ENCODE data around the gene ARSI.

The ARSI gene

GRCh38 chr5:150347003-150347402, 44.3 kb upstream of the ARSI start:
- Histone ChIP-seq H3K4me2 (no peak overlapping the region), H3K4me1 (ENCODE audit: low read depth, poor library complexity, severe bottlenecking) (peaks cover 45% of the 10 kb centered on the region)

DNA sequence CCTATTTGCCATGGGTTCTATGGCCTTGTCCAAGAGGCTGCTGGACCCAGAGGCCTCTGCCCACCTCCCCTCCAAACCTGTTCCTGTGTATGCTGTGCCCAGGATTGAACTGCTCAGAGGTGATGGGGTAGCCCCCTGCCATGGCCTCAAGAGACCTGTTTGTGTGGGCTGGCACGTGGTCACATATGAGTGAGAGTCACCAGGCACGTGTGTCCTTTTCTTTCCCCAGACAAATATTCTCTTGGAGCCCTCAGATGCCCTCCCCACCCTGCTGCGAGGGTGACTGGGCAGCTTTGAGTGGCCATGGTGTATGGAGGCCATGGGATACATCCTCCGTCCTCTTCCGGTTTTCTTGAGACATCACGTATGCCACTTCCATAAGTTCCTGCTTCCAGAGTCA, 43.9 kb upstream of the ARSI start:
- Histone ChIP-seq H3K4me1 (ENCODE audit: low read depth, poor library complexity, severe bottlenecking) (peaks cover 49% of the 10 kb centered on the region), H3K27ac (no peak overlapping the region), H3K36me3 (ENCODE audit: insufficient read depth) (no peaks in the 10 kb centered on the region), H3K9ac (no peak overlapping the region), H3K4me2 (no peak overlapping the region), H4K20me1 (ENCODE audit: insufficient read depth) (no peaks in the 10 kb centered on the region), H3K79me2 (ENCODE audit: insufficient read depth, low read depth) (no peaks in the 10 kb centered on the region), H3K4me3 (IDR thresholded peaks at IDR 0.05; ENCODE audit: insufficient read depth, low read depth, low read length) (no peak overlapping the region), H3K27me3 (ENCODE audit: insufficient read depth, low read depth) (no peaks in the 10 kb centered on the region), H2AFZ (ENCODE audit: low read depth) (no peak overlapping the region)
- TF ChIP-seq, protein P1, sequence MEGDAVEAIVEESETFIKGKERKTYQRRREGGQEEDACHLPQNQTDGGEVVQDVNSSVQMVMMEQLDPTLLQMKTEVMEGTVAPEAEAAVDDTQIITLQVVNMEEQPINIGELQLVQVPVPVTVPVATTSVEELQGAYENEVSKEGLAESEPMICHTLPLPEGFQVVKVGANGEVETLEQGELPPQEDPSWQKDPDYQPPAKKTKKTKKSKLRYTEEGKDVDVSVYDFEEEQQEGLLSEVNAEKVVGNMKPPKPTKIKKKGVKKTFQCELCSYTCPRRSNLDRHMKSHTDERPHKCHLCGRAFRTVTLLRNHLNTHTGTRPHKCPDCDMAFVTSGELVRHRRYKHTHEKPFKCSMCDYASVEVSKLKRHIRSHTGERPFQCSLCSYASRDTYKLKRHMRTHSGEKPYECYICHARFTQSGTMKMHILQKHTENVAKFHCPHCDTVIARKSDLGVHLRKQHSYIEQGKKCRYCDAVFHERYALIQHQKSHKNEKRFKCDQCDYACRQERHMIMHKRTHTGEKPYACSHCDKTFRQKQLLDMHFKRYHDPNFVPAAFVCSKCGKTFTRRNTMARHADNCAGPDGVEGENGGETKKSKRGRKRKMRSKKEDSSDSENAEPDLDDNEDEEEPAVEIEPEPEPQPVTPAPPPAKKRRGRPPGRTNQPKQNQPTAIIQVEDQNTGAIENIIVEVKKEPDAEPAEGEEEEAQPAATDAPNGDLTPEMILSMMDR (conservative IDR thresholded peaks at IDR 0.05; ENCODE audit: low read depth, low read length), result no peak

More at GRCh38 chr5:150347003-150347402, 44.3 kb upstream of the ARSI start:
- Histone ChIP-seq H3K36me3 (ENCODE audit: insufficient read depth) (no peaks in the 10 kb centered on the region), H3K4me3 (IDR thresholded peaks at IDR 0.05; ENCODE audit: insufficient read depth, low read depth, low read length) (no peak overlapping the region), H3K9ac (no peak overlapping the region), H3K27ac (no peak overlapping the region), H4K20me1 (ENCODE audit: insufficient read depth) (no peaks in the 10 kb centered on the region), H3K79me2 (ENCODE audit: insufficient read depth, low read depth) (no peaks in the 10 kb centered on the region), H3K27me3 (ENCODE audit: insufficient read depth, low read depth) (no peaks in the 10 kb centered on the region), H2AFZ (ENCODE audit: low read depth) (no peak overlapping the region)
- TF ChIP-seq, protein P1 (conservative IDR thresholded peaks at IDR 0.05; ENCODE audit: low read depth, low read length), result no peak

DNA sequence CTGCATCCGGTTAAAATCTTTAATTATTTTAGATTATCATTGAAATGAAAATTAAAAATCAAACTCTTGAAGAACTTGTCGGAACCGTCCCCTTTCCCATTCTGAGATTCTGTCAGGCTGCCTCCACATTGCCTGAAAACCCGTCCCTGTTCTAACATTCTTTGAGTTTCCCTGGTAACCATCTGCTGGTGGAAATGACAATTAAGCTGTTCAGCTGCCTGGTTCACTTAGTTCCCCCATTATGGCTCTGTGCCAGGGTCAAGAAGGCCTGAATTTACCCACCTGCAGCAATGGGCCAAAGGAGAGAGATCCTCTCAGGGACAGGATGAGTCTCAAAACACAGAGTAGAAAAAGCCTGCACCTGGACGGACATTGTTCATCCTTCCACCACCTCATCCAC, 43.0 kb upstream of the ARSI start:
- H3K4me2 ChIP-seq, result no peak overlapping the region
- H3K27me3 ChIP-seq (ENCODE audit: insufficient read depth, low read depth), result no peaks in the 10 kb centered on the region

DNA sequence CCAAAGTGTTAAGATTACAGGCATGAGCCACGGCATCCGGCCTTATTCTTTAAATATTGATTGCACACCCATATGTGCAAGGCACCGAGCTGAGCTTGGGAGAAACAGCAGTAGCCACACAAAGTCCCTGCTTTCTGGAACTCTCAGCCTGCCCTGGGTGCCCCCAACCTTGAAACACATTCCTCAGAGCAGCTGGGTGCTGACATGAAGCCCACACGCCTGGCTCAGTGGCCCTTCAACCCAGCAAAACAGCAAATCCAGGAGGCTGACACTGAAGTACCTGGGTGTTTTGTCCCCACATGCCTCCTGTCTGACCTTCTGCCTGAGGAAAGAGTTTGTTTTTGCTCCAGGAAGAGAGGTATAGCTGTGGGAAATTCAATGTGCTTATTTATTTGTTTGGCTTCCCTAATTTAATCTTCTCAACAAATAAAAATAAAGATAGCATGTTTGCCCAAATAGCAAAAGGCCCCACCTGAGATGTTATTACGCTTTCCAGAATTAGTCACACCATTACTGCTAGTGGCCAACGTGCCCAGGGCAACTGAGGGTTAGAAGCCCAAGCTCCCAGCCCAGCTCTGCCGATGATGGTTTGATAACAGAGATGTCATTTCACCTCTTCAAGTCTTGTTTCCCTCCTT, 41.4 kb upstream of the ARSI start:
- Histone ChIP-seq H2AFZ (ENCODE audit: low read depth) (peak overlapping the region; percentile 44; the same call in 1 of the 2 replicates), H3K4me3 (IDR thresholded peaks at IDR 0.05; ENCODE audit: insufficient read depth, low read depth, low read length) (no peak overlapping the region), H4K20me1 (ENCODE audit: insufficient read depth) (no peaks in the 10 kb centered on the region), H3K36me3 (ENCODE audit: insufficient read depth) (no peaks in the 10 kb centered on the region), H3K9ac (no peak overlapping the region), H3K4me2 (peak overlapping the region; percentile 37; the same call in 1 of the 2 replicates), H3K27ac (no peak overlapping the region), H3K4me1 (ENCODE audit: low read depth, poor library complexity, severe bottlenecking) (peaks cover 59% of the 10 kb centered on the region), H3K27me3 (ENCODE audit: insufficient read depth, low read depth) (no peaks in the 10 kb centered on the region), H3K79me2 (ENCODE audit: insufficient read depth, low read depth) (no peaks in the 10 kb centered on the region)
- TF ChIP-seq, protein P1 (conservative IDR thresholded peaks at IDR 0.05; ENCODE audit: low read depth, low read length), result no peak

More for the DNA sequence above, 43.0 kb upstream of the ARSI start:
- no peak overlapping the region for H3K27ac ChIP-seq
- H3K9ac ChIP-seq, result no peak overlapping the region
- no peak overlapping the region for H3K4me3 ChIP-seq (IDR thresholded peaks at IDR 0.05; ENCODE audit: insufficient read depth, low read depth, low read length)
- no peaks in the 10 kb centered on the region for H4K20me1 ChIP-seq (ENCODE audit: insufficient read depth)
- no peak overlapping the region for H2AFZ ChIP-seq (ENCODE audit: low read depth)
- TF ChIP-seq, protein P1 (conservative IDR thresholded peaks at IDR 0.05; ENCODE audit: low read depth, low read length), result no peak
- no peaks in the 10 kb centered on the region for H3K36me3 ChIP-seq (ENCODE audit: insufficient read depth)
- H3K79me2 ChIP-seq (ENCODE audit: insufficient read depth, low read depth), result no peaks in the 10 kb centered on the region
- peaks cover 53% of the 10 kb centered on the region for H3K4me1 ChIP-seq (ENCODE audit: low read depth, poor library complexity, severe bottlenecking)

Measured in KMS-11 (cell line).